Stimulated activated naive CD8-positive, alpha-beta T cell treated with anti-CD3 and anti-CD28 coated beads, Interleukin-15, Interleukin-2, amounts not matched to agents 100 U/mL and 50 U/mL, for 24 hours (primary cell): ENCODE measurements around the gene ANKRD12.
"Not testable (repeated sequence)": the region's sequence is repeated elsewhere in the genome, so short reads cannot be mapped to it uniquely, and the experiment has no call there.

ENCODE experiments used
- ATAC-seq: fragments of 150-1000 bp; cut with Tn5 transposase; one replicate; pipeline ENCODE4 v1.10.0; 2021
- DNase-seq: peaks from one replicate; pipeline ENCODE4 v3.0.0; 2021

The ANKRD12 gene

GRCh38 chr18:9146224-9146623, 9.6 kb downstream of the ANKRD12 start:
- DNase-seq: no peak

GRCh38 chr18:9147440-9148202, 11.0 kb downstream of the ANKRD12 start:
- peak; percentile 70 for ATAC-seq
- DNase-seq: no peak

More at GRCh38 chr18:9146224-9146623, 9.6 kb downstream of the ANKRD12 start:
- ATAC-seq: no peak

GRCh38 chr18:9148203-9148552, 11.6 kb downstream of the ANKRD12 start:
- ATAC-seq: no peak
- no peak for DNase-seq

- DNase-seq: no peak
- ATAC-seq: no peak
These were observed 13.5 kb downstream of the ANKRD12 start for GRCh38 chr18:9150121-9150520.

- ATAC-seq: no peak
- no peak for DNase-seq
These were observed 16.7 kb downstream of the ANKRD12 start for GRCh38 chr18:9153256-9153655.

GRCh38 chr18:9156604-9157249, 20.1 kb downstream of the ANKRD12 start:
- peak; percentile 68 for ATAC-seq
- no peak for DNase-seq

- no peak for DNase-seq
- ATAC-seq: no peak
These were observed 21.2 kb downstream of the ANKRD12 start for GRCh38 chr18:9157806-9158205.

GRCh38 chr18:9160014-9160413, 23.4 kb downstream of the ANKRD12 start:
- DNase-seq (no peak), ATAC-seq (no peak)

- not testable (repeated sequence) for DNase-seq, ATAC-seq
These were observed 26.1 kb downstream of the ANKRD12 start for GRCh38 chr18:9162663-9163062.

- DNase-seq: not testable (repeated sequence)
These were observed 27.6 kb downstream of the ANKRD12 start for GRCh38 chr18:9164149-9164548.

GRCh38 chr18:9165883-9166282, 29.3 kb downstream of the ANKRD12 start:
- DNase-seq, ATAC-seq: not testable (repeated sequence)

More at GRCh38 chr18:9164149-9164548, 27.6 kb downstream of the ANKRD12 start:
- not testable (repeated sequence) for ATAC-seq

GRCh38 chr18:9169515-9169914, 32.9 kb downstream of the ANKRD12 start:
- ATAC-seq, DNase-seq: not testable (repeated sequence)

- DNase-seq, ATAC-seq: not testable (repeated sequence)
These were observed 35.3 kb downstream of the ANKRD12 start for GRCh38 chr18:9171919-9172318.

GRCh38 chr18:9172506-9173127, 36.0 kb downstream of the ANKRD12 start:
- no peak for ATAC-seq
- no peak for DNase-seq

GRCh38 chr18:9173770-9174233, 37.2 kb downstream of the ANKRD12 start:
- ATAC-seq (peak; percentile 59), DNase-seq (no peak)

- ATAC-seq (no peak), DNase-seq (no peak)
These were observed 37.7 kb downstream of the ANKRD12 start for GRCh38 chr18:9174302-9174701.

- ATAC-seq: no peak
- DNase-seq: no peak
These were observed 38.5 kb downstream of the ANKRD12 start for GRCh38 chr18:9175115-9175514.

- no peak for ATAC-seq
- no peak for DNase-seq
These were observed 40.5 kb downstream of the ANKRD12 start for GRCh38 chr18:9177031-9177430.

- DNase-seq: no peak
- ATAC-seq: no peak
These were observed 40.9 kb downstream of the ANKRD12 start for GRCh38 chr18:9177466-9177865.

GRCh38 chr18:9178557-9178956, 42.0 kb downstream of the ANKRD12 start:
- DNase-seq (no peak), ATAC-seq (no peak)

GRCh38 chr18:9181275-9181674, 44.7 kb downstream of the ANKRD12 start:
- no peak for DNase-seq
- no peak for ATAC-seq

- no peak for ATAC-seq
- no peak for DNase-seq
These were observed 46.3 kb downstream of the ANKRD12 start for GRCh38 chr18:9182852-9183399.
